HG03045 (cell line): Measurements from ENCODE around the gene MAN2B1.
"Not testable (repeated sequence)": the region's sequence is repeated elsewhere in the genome, so short reads cannot be mapped to it uniquely, and the experiment has no call there.

ENCODE experiments used
- ATAC-seq: cut with Tn5 transposase; IDR thresholded peaks from one replicate; pipeline ENCODE4 v1.9.1; 2021; ENCODE audit warnings: mild to moderate bottlenecking, moderate library complexity; ENCODE audit not compliant: unreplicated experiment

Gene MAN2B1

DNA sequence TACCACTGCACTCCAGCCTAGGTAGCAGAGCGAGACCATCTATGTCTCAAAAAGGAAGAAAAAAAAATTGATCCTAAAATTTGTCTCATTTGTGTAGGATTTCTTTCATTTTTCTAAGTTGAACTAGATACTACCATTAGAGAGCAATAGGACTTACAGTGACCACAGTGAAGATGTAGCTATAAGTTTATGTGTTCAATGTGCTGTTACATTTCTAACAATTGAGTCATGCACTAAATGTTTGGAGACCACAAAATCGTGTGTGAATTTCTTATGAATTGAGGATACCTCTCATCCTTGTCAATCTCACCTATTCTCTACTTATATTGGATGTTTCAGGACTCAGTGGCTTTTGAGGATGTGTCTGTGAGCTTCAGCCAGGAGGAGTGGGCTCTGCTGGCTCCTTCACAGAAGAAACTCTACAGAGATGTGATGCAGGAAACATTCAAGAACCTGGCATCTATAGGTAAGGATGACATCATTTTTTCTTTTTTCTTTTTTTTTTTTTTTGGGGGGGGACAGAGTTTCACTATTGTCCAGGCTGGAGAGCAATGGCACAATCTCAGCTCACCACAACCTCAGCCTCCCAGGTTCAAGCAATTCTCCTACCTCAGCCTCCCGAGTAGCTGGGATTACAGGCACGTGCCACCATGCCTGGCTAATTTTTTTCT, 43.0 kb downstream of the MAN2B1 start:
- ATAC-seq = no peak

DNA sequence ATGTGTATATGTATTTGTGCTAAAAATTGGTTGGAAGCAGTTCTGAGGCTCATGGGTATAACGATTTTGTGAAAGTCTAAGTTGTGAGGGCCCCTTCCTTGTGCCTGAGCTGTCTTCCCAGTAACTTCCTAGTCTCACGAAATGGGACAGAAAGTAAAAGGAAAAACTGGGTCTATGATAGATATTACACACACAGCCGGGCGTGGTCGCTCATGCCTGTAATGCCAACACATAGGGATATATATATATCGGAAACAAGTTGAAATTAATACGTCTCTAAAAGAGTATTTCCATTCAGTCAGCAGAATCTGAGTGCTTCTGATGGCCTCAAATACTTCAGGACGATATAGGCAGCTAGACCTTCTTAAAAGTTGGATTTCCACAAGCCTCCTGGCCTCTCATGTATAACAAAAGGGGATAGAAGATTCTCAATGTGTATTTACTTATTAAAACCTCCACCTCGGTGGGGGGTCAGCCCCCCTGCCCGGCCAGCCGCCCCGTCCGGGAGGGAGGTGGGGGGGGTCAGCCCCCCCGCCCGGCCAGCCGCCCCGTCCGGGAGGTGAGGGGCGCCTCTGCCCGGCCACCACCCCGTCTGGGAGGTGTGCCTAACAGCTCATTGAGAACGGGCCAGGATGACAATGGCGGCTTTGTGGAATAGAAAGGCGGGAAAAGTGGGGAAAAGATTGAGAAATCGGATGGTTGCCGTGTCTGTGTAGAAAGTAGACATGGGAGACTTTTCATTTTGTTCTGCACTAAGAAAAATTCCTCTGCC, 45.1 kb downstream of the MAN2B1 start:
- not testable (repeated sequence) for ATAC-seq

DNA sequence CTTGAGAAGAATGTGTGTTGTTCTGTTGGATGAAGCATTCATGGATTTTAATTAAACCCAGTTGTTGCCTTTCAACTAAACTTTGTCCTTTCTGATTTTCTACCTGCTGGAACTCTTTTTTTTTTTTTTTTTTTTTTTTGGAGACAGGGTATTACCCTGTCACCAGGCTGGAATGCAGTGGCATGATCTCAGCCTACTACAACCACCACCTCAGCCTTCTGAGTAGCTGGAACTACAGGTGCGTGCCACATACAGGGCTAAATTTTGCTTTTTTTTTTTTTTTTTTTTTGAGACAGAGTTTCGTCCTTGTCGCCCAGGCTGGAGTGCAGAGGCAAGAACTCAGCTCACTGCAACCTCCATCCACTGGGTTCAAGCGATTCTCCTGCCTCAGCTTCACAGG, 48.9 kb downstream of the MAN2B1 start:
- ATAC-seq = no peak

DNA sequence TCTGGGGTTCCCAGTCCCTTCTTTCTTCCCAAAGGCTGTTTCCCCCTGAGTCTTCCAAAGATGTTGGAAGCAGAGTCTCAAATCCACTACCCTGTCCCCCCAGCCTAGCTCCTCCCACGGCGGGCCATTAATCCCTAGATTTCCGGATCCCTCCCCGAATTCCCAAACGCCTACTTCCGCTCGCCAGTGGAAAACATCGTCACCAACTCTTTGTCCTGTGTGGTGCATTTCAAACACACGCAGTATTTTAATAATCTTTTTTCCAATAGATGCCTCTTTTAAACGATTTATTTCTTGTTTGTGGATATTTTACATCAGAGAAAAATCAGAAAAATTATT, 55.2 kb downstream of the MAN2B1 start:
- ATAC-seq = no peak

DNA sequence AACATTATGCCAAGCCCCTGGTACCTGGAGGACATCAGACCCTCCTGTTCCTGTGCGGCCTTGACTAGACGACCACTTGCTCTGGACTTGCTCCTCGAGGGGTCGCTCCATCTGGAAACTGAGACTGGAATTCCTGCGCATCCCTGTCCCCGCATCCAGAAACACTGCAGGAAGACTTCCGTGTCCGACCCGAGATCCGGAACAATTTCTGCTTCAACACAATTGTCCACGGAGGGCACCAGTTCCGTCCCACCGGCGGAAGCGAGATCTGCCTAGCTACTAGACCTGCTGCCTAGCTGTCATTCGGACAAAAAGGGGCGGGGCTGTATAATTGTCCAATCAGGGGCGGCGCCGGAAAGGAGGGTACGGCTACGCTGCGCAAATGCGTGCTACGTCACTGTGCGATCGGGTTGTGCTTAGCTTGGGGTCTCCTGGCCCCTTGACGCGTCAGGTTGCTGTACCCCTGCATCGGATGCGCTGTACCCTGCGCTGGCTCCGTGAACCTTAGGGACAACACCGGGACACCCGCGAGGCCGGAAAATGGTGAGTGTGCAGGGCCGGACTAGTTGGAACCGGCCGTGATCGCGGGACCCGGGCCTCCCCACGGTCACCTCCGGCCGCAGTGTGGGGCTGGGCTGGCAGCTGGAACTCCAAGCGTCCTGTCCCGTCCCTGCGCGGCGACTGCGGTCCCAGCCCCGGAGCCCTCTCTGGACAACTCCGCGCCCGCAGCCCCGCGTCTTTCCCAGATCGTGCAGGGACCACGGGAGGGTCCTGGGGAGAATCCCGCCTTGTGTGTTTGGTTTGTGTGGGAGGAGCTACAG, 55.8 kb downstream of the MAN2B1 start, which contains the start of the genes ZNF490 and ZNF791:
Gene ZNF490, minus strand, starts transcription at position 274 of the 821 bp plus-strand sequence. Its CDS starts 133 bp downstream, at position 141.
Gene ZNF791, plus strand, starts transcription at position 381 of the 821 bp plus-strand sequence. Its CDS starts 160 bp downstream, at position 541.
- peak; percentile 76 for ATAC-seq

DNA sequence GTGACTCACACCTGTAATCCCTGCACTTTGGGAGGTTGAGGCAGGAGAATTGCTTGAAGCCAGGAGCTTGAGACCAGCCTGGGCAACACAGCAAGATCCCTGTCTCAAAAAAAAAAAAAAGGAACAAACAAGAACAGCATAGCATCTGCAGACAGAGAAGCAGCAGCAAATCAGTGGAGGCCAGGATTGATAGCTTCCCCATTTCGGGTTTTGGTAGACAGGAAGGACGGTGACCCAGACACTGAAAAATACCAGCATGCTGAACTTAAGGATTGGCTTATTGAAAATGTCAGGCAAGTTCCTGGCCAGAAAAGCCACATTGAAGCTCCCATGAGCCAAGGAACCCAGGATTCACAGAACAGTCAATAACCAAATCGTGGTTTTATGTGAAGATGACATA, 58.9 kb downstream of the MAN2B1 start:
- ATAC-seq = no peak

DNA sequence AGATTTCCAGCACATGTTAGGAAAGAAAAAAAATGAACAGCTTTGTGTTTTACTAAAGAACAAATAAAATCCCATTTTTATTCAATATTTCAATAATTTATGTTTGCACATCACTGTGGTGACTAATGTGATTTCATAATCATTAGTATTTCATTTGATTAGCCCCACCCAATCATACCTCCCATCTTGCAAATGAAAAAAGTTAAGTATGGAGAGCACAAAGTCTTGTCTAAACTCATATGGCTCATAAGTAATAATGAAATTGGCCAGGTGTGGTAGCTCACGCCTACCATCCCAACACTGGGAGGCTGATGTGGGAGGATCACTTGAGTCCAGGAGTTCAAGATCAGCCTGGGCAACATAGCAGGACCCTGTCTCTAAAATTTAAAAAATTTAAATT, 59.7 kb downstream of the MAN2B1 start:
- no peak for ATAC-seq

DNA sequence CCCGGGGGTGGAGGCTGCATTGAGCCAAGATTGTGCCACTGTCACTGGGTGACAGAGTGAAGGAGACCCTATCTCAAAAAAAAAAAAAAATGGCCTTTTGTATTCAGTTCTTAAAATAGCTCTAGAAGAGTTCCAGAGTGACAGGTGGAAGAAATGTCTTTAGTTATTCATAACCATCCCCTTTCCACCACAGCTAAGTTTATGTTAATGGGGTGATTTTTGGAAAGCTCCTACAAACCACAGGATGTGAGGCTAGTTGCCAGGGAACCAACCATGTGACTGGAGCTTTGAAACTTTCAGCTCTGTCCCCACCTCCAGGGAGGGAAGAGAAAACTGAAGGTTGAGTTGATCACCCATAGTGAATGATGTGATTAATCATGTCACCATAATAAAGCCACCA, 62.8 kb downstream of the MAN2B1 start:
- ATAC-seq = no peak

DNA sequence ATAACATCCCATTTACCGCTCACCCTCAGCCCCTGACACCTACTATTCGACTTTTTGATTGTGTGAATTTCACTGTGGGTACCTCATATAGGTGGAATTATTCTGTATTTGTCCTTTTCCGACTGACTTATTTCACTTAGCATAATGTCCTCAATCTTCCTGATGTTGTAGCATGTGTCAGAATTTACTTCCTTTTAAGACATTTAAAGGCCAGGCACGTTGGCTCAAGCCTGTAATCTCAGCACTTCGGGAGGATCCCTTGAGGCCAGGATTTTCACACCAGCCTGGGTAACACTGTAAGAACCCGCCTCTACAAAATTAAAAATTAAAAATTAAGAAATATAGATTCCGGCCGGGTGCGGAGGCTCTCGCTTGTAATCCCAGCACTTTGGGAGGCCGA, 68.9 kb downstream of the MAN2B1 start:
- ATAC-seq = no peak

DNA sequence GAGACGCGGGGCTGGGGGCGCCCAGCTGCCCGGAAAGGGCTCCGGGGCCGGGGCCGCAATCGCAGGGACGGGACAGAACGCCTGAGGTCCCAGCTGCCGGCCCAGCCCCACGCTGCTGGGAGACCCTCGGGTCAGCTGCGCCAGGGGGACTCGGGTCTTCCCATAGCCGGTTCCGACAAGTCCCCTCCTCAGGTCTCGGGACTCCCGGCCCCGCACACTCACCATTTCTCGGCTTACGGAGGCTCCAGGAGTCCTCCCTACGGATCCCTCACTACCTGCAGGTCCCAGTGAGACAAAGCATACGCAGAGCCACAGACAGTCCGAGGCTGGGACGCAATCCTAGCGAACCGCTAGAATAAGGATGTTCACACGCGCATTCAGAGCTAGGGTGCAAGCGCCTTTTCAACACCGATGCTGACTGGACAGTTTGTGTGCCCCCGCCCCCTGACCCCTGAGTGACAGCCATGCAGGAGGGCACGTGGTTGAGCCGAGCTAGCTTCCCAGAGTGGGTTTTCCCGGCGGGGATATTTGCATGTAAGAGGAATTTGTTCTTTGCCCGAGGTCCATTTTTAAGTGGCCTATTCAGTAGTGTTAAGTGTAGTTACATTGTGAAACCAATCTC, 69.5 kb downstream of the MAN2B1 start:
- no peak for ATAC-seq
